Neural progenitor cell (in vitro differentiated cells): ENCODE measurements around the gene GNG4. TPM values are rescaled to one million over a fixed set of nuclear protein-coding genes. Genes with fewer than 3 reads are reported as not detected.

Experiments used
- DNase-seq: peaks from one replicate; pipeline ENCODE4 v3.0.0-alpha.2; 2016; ENCODE audit warnings: low spot score
- H2AFZ ChIP-seq: fragments of 200-600 bp; sonication (generic); replicated peaks from 2 replicates; pipeline ENCODE4 v1.6.1; 2016; ENCODE audit warnings: antibody characterized with exemption
- H3F3A ChIP-seq: fragments of 200-600 bp; sonication (generic); 2 replicates; pipeline ENCODE4 v1.6.1; 2016; ENCODE audit warnings: antibody characterized with exemption, low read depth
- H3K27ac ChIP-seq: fragments of 200-600 bp; sonication (generic); 2 replicates; pipeline ENCODE4 v1.5.1; 2016; ENCODE audit warnings: mild to moderate bottlenecking
- H3K27me3 ChIP-seq: fragments of 200-600 bp; sonication (generic); 2 replicates; pipeline ENCODE4 v1.6.1; 2016; ENCODE audit warnings: mild to moderate bottlenecking, moderate library complexity
- H3K36me3 ChIP-seq: fragments of 200-600 bp; sonication (generic); 2 replicates; pipeline ENCODE4 v1.5.1; 2016
- H3K4me1 ChIP-seq: fragments of 200-600 bp; sonication (generic); 2 replicates; pipeline ENCODE4 v1.6.1; 2016; ENCODE audit warnings: mixed run types
- H3K4me2 ChIP-seq: fragments of 200-600 bp; sonication (generic); 2 replicates; pipeline ENCODE4 v1.6.1; 2016
- H3K4me3 ChIP-seq: fragments of 200-600 bp; sonication (generic); 2 replicates; pipeline ENCODE4 v1.5.1; 2016
- H3K79me2 ChIP-seq: fragments of 200-600 bp; sonication (generic); 2 replicates; pipeline ENCODE4 v1.6.1; 2016; ENCODE audit warnings: low read depth
- H3K9ac ChIP-seq: fragments of 200-600 bp; sonication (generic); 2 replicates; pipeline ENCODE4 v1.6.1; 2016
- H3K9me3 ChIP-seq: fragments of 200-600 bp; sonication (generic); 2 replicates; pipeline ENCODE4 v1.5.1; 2016; ENCODE audit warnings: low read depth
- H4K20me1 ChIP-seq: fragments of 200-600 bp; sonication (generic); 2 replicates; pipeline ENCODE4 v1.6.1; 2016; ENCODE audit warnings: low read depth
- H3K27ac Mint-ChIP-seq: 3 replicates; pipeline ENCODE4 v1.8.0; 2021; ENCODE audit warnings: mixed read lengths
- H3K27me3 Mint-ChIP-seq: 2 replicates; pipeline ENCODE4 v1.8.0; 2022; ENCODE audit warnings: low read depth, mild to moderate bottlenecking, inconsistent platforms, moderate library complexity, mixed read lengths; ENCODE audit not compliant: insufficient read depth
- H3K36me3 Mint-ChIP-seq: 3 replicates; pipeline ENCODE4 v1.8.0; 2021; ENCODE audit warnings: mixed read lengths
- H3K4me1 Mint-ChIP-seq: 3 replicates; pipeline ENCODE4 v1.8.0; 2021; ENCODE audit warnings: mixed read lengths
- H3K4me3 Mint-ChIP-seq: 3 replicates; pipeline ENCODE4 v1.8.0; 2021; ENCODE audit warnings: mild to moderate bottlenecking, moderate library complexity, mixed read lengths
- H3K9me3 Mint-ChIP-seq: 3 replicates; pipeline ENCODE4 v1.8.0; 2020; ENCODE audit warnings: mixed read lengths
- CTCF ChIP-seq: fragments of 200-600 bp; sonication (generic); IDR thresholded peaks from 2 replicates; pipeline ENCODE4 v1.5.1; 2017; ENCODE audit warnings: antibody characterized with exemption, mild to moderate bottlenecking
- EZH2 ChIP-seq: fragments of 200-600 bp; sonication (generic); IDR thresholded peaks from 2 replicates; pipeline ENCODE4 v1.6.1; 2017; ENCODE audit warnings: antibody characterized with exemption, mild to moderate bottlenecking, moderate library complexity
- EZH2phosphoT487 ChIP-seq: fragments of 200-600 bp; sonication (generic); IDR thresholded peaks from 2 replicates; pipeline ENCODE4 v1.6.1; 2017; ENCODE audit warnings: antibody characterized with exemption
- total RNA-seq: library from RNA; depleted of rRNA; stranded (reverse); fragments of >200 nt; gene quantifications from 2 replicates; pipeline ENCODE4 v1.2.3, GENCODE V29; 2015; ENCODE audit warnings: low replicate concordance

Gene GNG4
- total RNA-seq, 1 donor from 2014 or later: 14.9 TPM

- Histone ChIP-seq H3F3A (no peaks in the 10 kb centered on the region), H3K79me2 (no peaks in the 10 kb centered on the region), H3K9ac (no peak overlapping the region), H2AFZ (no peak overlapping the region), H3K27ac (no peak overlapping the region), H3K4me2 (no peak overlapping the region), H3K36me3 (no peaks in the 10 kb centered on the region), H3K4me3 (no peak overlapping the region), H3K4me1 (no peaks in the 10 kb centered on the region), H3K9me3 (no peaks in the 10 kb centered on the region), H3K27me3 (no peaks in the 10 kb centered on the region), H4K20me1 (no peaks in the 10 kb centered on the region)
- peaks cover 12% of the 10 kb centered on the region for H3K36me3 Mint-ChIP-seq
- H3K27me3 Mint-ChIP-seq: peaks cover 8% of the 10 kb centered on the region
- peaks cover 22% of the 10 kb centered on the region for H3K4me1 Mint-ChIP-seq
- H3K27ac Mint-ChIP-seq: no peak overlapping the region
- H3K4me3 Mint-ChIP-seq: no peak overlapping the region
- H3K9me3 Mint-ChIP-seq: peaks cover 6% of the 10 kb centered on the region
- TF ChIP-seq CTCF: peak; percentile 62
- no peak for TF ChIP-seq EZH2phosphoT487
- no peak for TF ChIP-seq EZH2
- DNase-seq: peak; percentile 36
Observed at GRCh38 chr1:235557495-235557894, 92.1 kb downstream of the GNG4 start.

GRCh38 chr1:235556807-235557206, 92.8 kb downstream of the GNG4 start:
- Histone ChIP-seq H3F3A (no peaks in the 10 kb centered on the region), H3K4me3 (no peak overlapping the region), H3K4me1 (no peaks in the 10 kb centered on the region), H3K27ac (no peak overlapping the region), H3K79me2 (no peaks in the 10 kb centered on the region), H3K9ac (no peak overlapping the region), H3K4me2 (no peak overlapping the region), H2AFZ (no peak overlapping the region), H3K36me3 (no peaks in the 10 kb centered on the region), H4K20me1 (no peaks in the 10 kb centered on the region), H3K27me3 (no peaks in the 10 kb centered on the region), H3K9me3 (no peaks in the 10 kb centered on the region)
- TF ChIP-seq CTCF (no peak), EZH2phosphoT487 (no peak), EZH2 (no peak)
- Mint-ChIP-seq H3K27me3 (peaks cover 4% of the 10 kb centered on the region), H3K9me3 (peaks cover 2% of the 10 kb centered on the region), H3K4me1 (peaks cover 28% of the 10 kb centered on the region), H3K4me3 (no peak overlapping the region), H3K27ac (no peak overlapping the region), H3K36me3 (peaks cover 9% of the 10 kb centered on the region)
- DNase-seq: no peak

- Mint-ChIP-seq H3K27ac (peak overlapping the region; percentile 63), H3K4me3 (no peak overlapping the region), H3K4me1 (peaks cover 14% of the 10 kb centered on the region)
Observed at GRCh38 chr1:235553112-235553551, 96.5 kb downstream of the GNG4 start.

More at GRCh38 chr1:235553112-235553551, 96.5 kb downstream of the GNG4 start:
- no peak for DNase-seq
- no peaks in the 10 kb centered on the region for H3K9me3 Mint-ChIP-seq
- Histone ChIP-seq H3K9me3 (no peaks in the 10 kb centered on the region), H3K9ac (no peak overlapping the region), H3K4me1 (no peaks in the 10 kb centered on the region), H3K36me3 (no peaks in the 10 kb centered on the region), H3F3A (no peaks in the 10 kb centered on the region), H3K27me3 (no peaks in the 10 kb centered on the region), H3K27ac (no peak overlapping the region), H2AFZ (no peak overlapping the region), H3K4me3 (no peak overlapping the region), H4K20me1 (no peaks in the 10 kb centered on the region), H3K79me2 (no peaks in the 10 kb centered on the region), H3K4me2 (no peak overlapping the region)
- TF ChIP-seq EZH2 (no peak), EZH2phosphoT487 (no peak), CTCF (no peak)
- H3K27me3 Mint-ChIP-seq: no peaks in the 10 kb centered on the region
- peaks cover 5% of the 10 kb centered on the region for H3K36me3 Mint-ChIP-seq
